Endothelial cell of umbilical vein (primary cell): Measurements from ENCODE around the gene VIPR2. TPM values are rescaled to one million over a fixed set of nuclear protein-coding genes. Genes with fewer than 3 reads are reported as not detected.

ENCODE experiments used
- BruUV-seq: library from RNA; stranded (reverse); fragments of 400-500 nt; replicated peaks from 2 replicates; lab custom pipeline; 2021; lab: Mats Ljungman, UMichigan
- CTCF ChIA-PET: fragments of 300-600, 350-600 bp; sonication (Branson Sonifier 250); formaldehyde crosslinking; loops from one replicate; lab custom pipeline; 2021; ENCODE audit warnings: antibody characterized with exemption, inconsistent platforms; lab: Charles Lee
- POLR2A ChIA-PET: fragments of 300-600, 350-600 bp; sonication (Branson Sonifier 250); formaldehyde crosslinking; loops from one replicate; lab custom pipeline; 2021; ENCODE audit warnings: antibody characterized with exemption, inconsistent platforms; lab: Charles Lee
- DNase-seq: peaks from one replicate; pipeline ENCODE4 v3.0.0-alpha.2; 2011; ENCODE audit warnings: low read depth, low spot score
- FAIRE-seq: peaks from 2 replicates; lab custom pipeline; 2011; peaks lifted over from hg19 to GRCh38; lab: Jason Lieb, UNC
- H2AFZ ChIP-seq: 2 replicates; pipeline ENCODE4 v1.6.0; 2012; ENCODE audit warnings: low read depth, low read length, control low read depth, inconsistent platforms
- H3K27ac ChIP-seq: 2 replicates; pipeline ENCODE4 v1.5.1; 2011; ENCODE audit warnings: low read depth, mild to moderate bottlenecking, control low read depth, low read length, moderate library complexity; ENCODE audit not compliant: insufficient read depth
- H3K27me3 ChIP-seq, 2 experiments: 2 replicates each; pipeline versions ENCODE4 v1.6.0 to v1.6.1; 2011; ENCODE audit warnings: low read length in 2 of 2, mixed read lengths in 1 of 2; ENCODE audit not compliant: control insufficient read depth in 2 of 2, insufficient read depth in 2 of 2
- H3K36me3 ChIP-seq, 2 experiments: 2 replicates in 1 of 2; 3 replicates in 1 of 2; pipeline ENCODE4 v1.5.1; 2011; ENCODE audit warnings: low read length in 2 of 2, mild to moderate bottlenecking in 1 of 2, moderate library complexity in 1 of 2; ENCODE audit not compliant: control insufficient read depth in 2 of 2, insufficient read depth in 2 of 2; ENCODE audit errors: extremely low read depth in 1 of 2
- H3K4me1 ChIP-seq: 3 replicates; pipeline ENCODE4 v1.5.1; 2011; ENCODE audit warnings: mild to moderate bottlenecking, low read length; ENCODE audit not compliant: control insufficient read depth, insufficient read depth; ENCODE audit errors: extremely low read depth
- H3K4me2 ChIP-seq: 2 replicates; pipeline ENCODE4 v1.6.1; 2011; ENCODE audit warnings: low read length, control low read depth, mixed read lengths; ENCODE audit not compliant: insufficient read depth
- H3K4me3 ChIP-seq, 3 experiments: fragments of 200-600 bp in 1 of 3; sonication (generic), shearing (Covaris generic) in 1 of 3; replicated peaks in 1 of 3; 2 replicates each; pipeline ENCODE4 v1.5.1; 2011 to 2016; ENCODE audit warnings: control low read depth in 3 of 3, low read length in 3 of 3, mild to moderate bottlenecking in 2 of 3, inconsistent platforms in 1 of 3, low read depth in 1 of 3, moderate library complexity in 1 of 3; ENCODE audit not compliant: insufficient read depth in 1 of 3
- H3K79me2 ChIP-seq: 2 replicates; pipeline ENCODE4 v1.6.0; 2012; ENCODE audit warnings: low read length, inconsistent platforms; ENCODE audit not compliant: control insufficient read depth, insufficient read depth
- H3K9ac ChIP-seq: replicated peaks from 2 replicates; pipeline ENCODE3; 2011; ENCODE audit warnings: low read length, control low read depth; ENCODE audit not compliant: insufficient read depth; ENCODE audit errors: extremely low read depth
- H3K9me1 ChIP-seq: replicated peaks from 3 replicates; pipeline ENCODE4 v1.6.0; 2011; ENCODE audit warnings: mild to moderate bottlenecking, low read length; ENCODE audit not compliant: control insufficient read depth, insufficient read depth; ENCODE audit errors: extremely low read depth
- H3K9me3 ChIP-seq: replicated peaks from 2 replicates; pipeline ENCODE4 v1.5.1; 2012; ENCODE audit warnings: low read length, inconsistent platforms; ENCODE audit not compliant: control insufficient read depth, insufficient read depth
- H4K20me1 ChIP-seq: replicated peaks from 2 replicates; pipeline ENCODE3; 2011; ENCODE audit warnings: mild to moderate bottlenecking, low read length; ENCODE audit not compliant: control insufficient read depth, insufficient read depth; ENCODE audit errors: extremely low read depth
- CTCF ChIP-seq, 2 donors: IDR thresholded peaks; 1 replicate in 1 of 2; 2 replicates in 1 of 2; pipeline ENCODE4 v1.5.1; 2011; ENCODE audit warnings: low read length in 2 of 2, mild to moderate bottlenecking in 2 of 2, moderate library complexity in 2 of 2, control low read depth in 1 of 2, inconsistent platforms in 1 of 2, low read depth in 1 of 2; ENCODE audit not compliant: insufficient read depth in 1 of 2; ENCODE audit errors: extremely low read depth in 1 of 2
- EZH2 ChIP-seq: IDR thresholded peaks from 2 replicates; pipeline ENCODE4 v1.6.1; 2012; ENCODE audit warnings: borderline replicate concordance, low read depth, mild to moderate bottlenecking, moderate library complexity, low read length, inconsistent platforms; ENCODE audit not compliant: severe bottlenecking
- FOS ChIP-seq: IDR thresholded peaks from 2 replicates; pipeline ENCODE4 v1.6.1; 2011; ENCODE audit warnings: mild to moderate bottlenecking, low read length, moderate library complexity, borderline replicate concordance; ENCODE audit not compliant: insufficient read depth
- GATA2 ChIP-seq: IDR thresholded peaks from 2 replicates; pipeline ENCODE4 v1.7.0; 2011; ENCODE audit warnings: low read depth, mild to moderate bottlenecking, moderate library complexity, mixed read lengths, low read length; ENCODE audit not compliant: insufficient read length, insufficient read depth
- JUN ChIP-seq: IDR thresholded peaks from 2 replicates; pipeline ENCODE4 v1.6.1; 2011; ENCODE audit warnings: borderline replicate concordance, low read depth; ENCODE audit not compliant: insufficient read length, insufficient read depth
- MAX ChIP-seq: IDR thresholded peaks from 2 replicates; pipeline ENCODE4 v1.6.1; 2011; ENCODE audit not compliant: insufficient read depth, insufficient read length
- MYC ChIP-seq: IDR thresholded peaks from one replicate; pipeline ENCODE4 v1.6.1; 2011; ENCODE audit warnings: mild to moderate bottlenecking, low read depth, low read length
- POLR2A ChIP-seq: IDR thresholded peaks from 2 replicates; pipeline ENCODE4 v1.6.1; 2012; ENCODE audit warnings: low read depth, mild to moderate bottlenecking, control low read depth, low read length
- POLR2AphosphoS5 ChIP-seq: IDR thresholded peaks from 2 replicates; pipeline ENCODE4 v1.6.1; 2012; ENCODE audit warnings: low read depth, mild to moderate bottlenecking, control low read depth, low read length, moderate library complexity; ENCODE audit not compliant: insufficient read depth
- dilution Hi-C: fragments of 300-500 bp; cut with MboI; formaldehyde crosslinking; loops from one replicate; pipeline ENCODE4 v1.15.0; 2019; ENCODE audit warnings: low sequenced_read_pairs; ENCODE audit not compliant: extremely low pct_ligation_motif_present
- intact Hi-C: fragments of 100-400 bp; cut with micrococcal nuclease; formaldehyde crosslinking; loops from one replicate; pipeline ENCODE4 v1.10.0; 2022
- polyA plus RNA-seq, 4 experiments: library from polyadenylated mRNA; depleted of rRNA in 3 of 4; stranded (reverse) in 3 of 4; unstranded in 1 of 4; fragments of >200 nt; gene quantifications; 2 replicates each; pipeline versions ENCODE4 v1.2.1 to v1.2.3, GENCODE V29; 2011 to 2012; ENCODE audit warnings: missing spikeins in 1 of 4
- total RNA-seq: library from RNA; stranded (reverse); gene quantifications from 2 replicates; pipeline ENCODE4 v1.2.3, GENCODE V29; 2021

Gene VIPR2
- total and polyA plus RNA-seq, 2 donors (not counting 3 experiments of a cell fraction or from before 2014, with no cell fraction given), result not detected

- FAIRE-seq, result no peak
- no peak overlapping the region for H3K4me3 ChIP-seq
Observed at GRCh38 chr7:159027056-159027788, 117.4 kb downstream of the VIPR2 start.

More at GRCh38 chr7:159027056-159027788, 117.4 kb downstream of the VIPR2 start:
- H3K4me2 ChIP-seq, result no peak overlapping the region
- no peaks in the 10 kb centered on the region for H4K20me1 ChIP-seq
- no peak overlapping the region for H2AFZ ChIP-seq
- intact Hi-C loops (no loop called here), dilution Hi-C loops (no loop called here)
- TF ChIP-seq MAX, result no peak
- no peak for TF ChIP-seq EZH2
- no peak for TF ChIP-seq CTCF (IDR thresholded peaks at IDR 0.05; ENCODE audit: extremely low read depth in 1 of 2, insufficient read depth in 1 of 2, low read depth in 1 of 2, low read length in 2 of 2)
- TF ChIP-seq GATA2, result no peak
- TF ChIP-seq MYC, result no peak
- TF ChIP-seq POLR2AphosphoS5, result no peak
- no peak for TF ChIP-seq JUN
- no peak for TF ChIP-seq FOS
- no peak for TF ChIP-seq POLR2A
- peaks cover 3% of the 10 kb centered on the region for H3K4me1 ChIP-seq
- H3K9ac ChIP-seq, result no peak overlapping the region
- CTCF ChIA-PET, result no interaction called here
- POLR2A ChIA-PET, result no interaction called here
- H3K27me3 ChIP-seq, result no peaks in the 10 kb centered on the region
- no peak overlapping the region for H3K27ac ChIP-seq
- no peaks in the 10 kb centered on the region for H3K9me1 ChIP-seq
- no peak for DNase-seq
- no TSS peak for BruUV-seq
- H3K9me3 ChIP-seq, result no peaks in the 10 kb centered on the region
- H3K79me2 ChIP-seq, result no peaks in the 10 kb centered on the region
- no peaks in the 10 kb centered on the region for H3K36me3 ChIP-seq
